Activated CD8-positive, alpha-beta memory T cell treated with anti-CD3 and anti-CD28 coated beads, Interleukin-2, amount 50 U/mL, for 1 hour (primary cell): Measurements from ENCODE around the gene ZC3H10.
"Not testable (repeated sequence)": the region's sequence is repeated elsewhere in the genome, so short reads cannot be mapped to it uniquely, and the experiment has no call there.

Source experiments
- DNase-seq: peaks from one replicate; pipeline ENCODE4 v3.0.0-alpha.2; 2020; ENCODE audit errors: extremely low read depth

Gene ZC3H10

GRCh38 chr12:56103066-56103711 lies 14.9 kb upstream of the ZC3H10 start:
- DNase-seq, result no peak

DNA sequence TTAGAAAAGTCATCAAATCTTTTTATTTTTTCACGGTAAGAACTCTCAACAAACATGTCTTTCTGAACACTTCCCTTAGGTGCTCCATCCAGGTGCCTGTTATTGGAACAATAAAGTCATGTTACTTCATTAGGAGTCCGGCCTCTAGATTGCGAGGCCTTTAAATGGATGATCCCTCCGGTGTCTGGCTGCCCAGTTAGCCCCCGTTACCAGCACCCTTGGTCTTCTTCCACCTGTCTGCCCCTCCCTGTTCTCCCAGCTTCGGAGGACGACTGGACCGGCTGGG lies 14.3 kb upstream of the ZC3H10 start:
- no peak for DNase-seq

GRCh38 chr12:56104109-56104814 lies 13.8 kb upstream of the ZC3H10 start, which contains the start of gene PA2G4:
TSS of gene PA2G4 (plus strand) at chr12:56104559. CDS start at chr12:56104738, 179 bp downstream.
- DNase-seq, result peak; percentile 85

GRCh38 chr12:56104815-56105608 lies 13.1 kb upstream of the ZC3H10 start:
- no peak for DNase-seq

DNA sequence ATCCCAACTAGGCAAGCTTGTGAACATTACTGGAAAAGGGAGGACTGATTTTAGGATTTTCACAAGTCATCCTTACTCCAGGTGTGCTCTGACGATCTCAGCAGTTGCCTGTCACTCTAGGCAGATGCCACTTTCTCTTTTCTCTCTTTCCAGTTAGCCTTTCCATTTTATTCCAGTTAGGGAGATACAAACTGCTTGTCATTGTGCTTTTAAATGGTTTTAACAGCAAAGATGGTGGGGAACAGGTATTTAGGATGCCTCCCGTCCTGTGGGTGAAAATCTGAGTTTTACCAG lies 12.5 kb upstream of the ZC3H10 start:
- DNase-seq, result no peak

- no peak for DNase-seq
Measured at GRCh38 chr12:56107242-56107641, 10.8 kb upstream of the ZC3H10 start.

DNA sequence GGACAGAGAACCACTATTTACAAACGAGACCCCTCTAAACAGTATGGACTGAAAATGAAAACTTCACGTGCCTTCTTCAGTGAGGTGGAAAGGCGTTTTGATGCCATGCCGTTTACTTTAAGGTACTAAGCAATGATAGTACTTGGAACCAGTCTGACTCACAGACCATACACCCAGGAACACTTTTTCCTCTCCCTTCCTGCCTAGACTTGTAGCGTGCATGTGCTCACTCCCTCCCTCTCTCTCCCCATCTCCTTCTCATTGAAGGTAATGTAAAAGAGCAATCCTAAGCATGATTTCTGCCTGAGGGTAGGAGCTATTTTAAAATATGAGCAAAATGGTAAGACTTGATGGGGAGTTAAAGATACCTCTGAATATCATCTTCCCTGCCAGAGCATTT lies 7.5 kb upstream of the ZC3H10 start:
- DNase-seq, result no peak

DNA sequence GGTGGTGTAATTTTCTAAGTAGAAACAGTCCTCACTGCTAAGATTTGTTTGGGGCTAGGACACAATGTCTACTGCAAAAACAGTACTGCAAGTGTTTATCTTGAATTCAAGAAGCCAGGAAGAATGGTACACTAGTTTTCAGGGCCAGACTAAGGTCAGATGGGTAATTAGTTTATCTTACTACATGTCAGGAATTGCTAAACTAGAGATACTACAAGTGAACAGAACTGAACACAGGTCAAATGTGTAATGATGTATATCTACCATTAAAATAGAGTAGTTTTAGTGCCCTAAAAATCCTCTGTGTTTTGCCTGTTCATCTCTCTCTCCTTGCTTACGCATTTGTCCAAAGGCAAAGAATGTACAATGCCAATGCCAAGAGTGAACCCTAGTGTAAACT lies 4.0 kb upstream of the ZC3H10 start:
- no peak for DNase-seq

DNA sequence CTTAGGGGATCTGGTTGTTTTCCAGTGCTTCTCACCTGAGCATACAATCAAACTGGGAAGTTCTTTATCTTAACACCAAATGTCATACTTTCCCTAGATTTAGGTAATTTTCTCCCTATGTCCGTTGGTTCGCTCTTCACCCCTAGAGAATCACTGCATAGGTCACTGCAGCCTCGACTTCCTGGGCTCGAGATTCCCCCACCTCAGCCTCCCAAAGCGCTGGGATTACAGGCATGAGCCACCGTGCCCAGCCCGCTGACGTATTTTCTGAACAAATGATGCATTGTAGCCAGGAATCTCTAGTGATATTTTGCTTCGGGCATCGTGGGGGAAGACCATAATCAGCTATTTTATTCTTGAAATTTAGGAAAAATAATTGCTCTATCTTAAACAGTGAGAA lies 2.7 kb upstream of the ZC3H10 start:
- no peak for DNase-seq

DNA sequence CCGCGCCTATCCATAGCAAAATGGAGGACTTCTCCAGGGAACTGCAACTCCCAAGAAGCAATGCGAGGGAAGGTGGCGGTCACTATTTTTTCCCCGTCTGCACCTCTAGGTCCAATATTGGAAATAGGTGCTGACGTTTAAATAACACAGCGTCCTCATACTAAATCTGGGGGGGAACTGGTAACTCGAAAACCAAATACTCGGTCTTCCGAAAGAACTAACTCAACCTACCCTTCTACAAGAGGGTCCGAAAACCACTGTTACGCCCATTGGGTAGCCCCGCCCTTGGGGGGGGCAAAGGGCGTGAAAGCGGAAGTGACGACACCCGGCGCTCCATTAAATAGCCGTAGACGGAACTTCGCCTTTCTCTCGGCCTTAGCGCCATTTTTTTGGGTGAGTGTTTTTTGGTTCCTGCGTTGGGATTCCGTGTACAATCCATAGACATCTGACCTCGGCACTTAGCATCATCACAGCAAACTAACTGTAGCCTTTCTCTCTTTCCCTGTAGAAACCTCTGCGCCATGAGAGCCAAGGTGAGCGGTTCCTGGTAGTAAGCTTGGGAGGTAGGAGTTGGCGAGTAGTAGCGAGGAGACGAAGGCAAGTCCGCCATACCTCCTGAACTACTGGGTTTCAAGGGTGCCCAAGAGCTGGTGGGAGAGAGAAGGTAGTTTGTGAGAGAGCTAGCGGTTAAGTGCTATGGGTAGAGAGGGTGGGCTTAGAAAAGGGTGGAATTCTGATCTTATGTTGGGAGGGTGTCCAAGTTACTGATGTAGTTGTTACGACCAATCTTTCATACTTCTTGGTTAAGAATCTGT lies 1.6 kb upstream of the ZC3H10 start, which contains the start of gene RPL41:
Gene RPL41, plus strand, starts transcription at position 367 of the 815 bp plus-strand sequence.
- peak; percentile 85 for DNase-seq

- DNase-seq, result not testable (repeated sequence)
Measured at GRCh38 chr12:56117082-56117706, 872 bp upstream of the ZC3H10 start.

GRCh38 chr12:56118688-56119357 lies 757 bp downstream of the ZC3H10 start:
- no peak for DNase-seq

DNA sequence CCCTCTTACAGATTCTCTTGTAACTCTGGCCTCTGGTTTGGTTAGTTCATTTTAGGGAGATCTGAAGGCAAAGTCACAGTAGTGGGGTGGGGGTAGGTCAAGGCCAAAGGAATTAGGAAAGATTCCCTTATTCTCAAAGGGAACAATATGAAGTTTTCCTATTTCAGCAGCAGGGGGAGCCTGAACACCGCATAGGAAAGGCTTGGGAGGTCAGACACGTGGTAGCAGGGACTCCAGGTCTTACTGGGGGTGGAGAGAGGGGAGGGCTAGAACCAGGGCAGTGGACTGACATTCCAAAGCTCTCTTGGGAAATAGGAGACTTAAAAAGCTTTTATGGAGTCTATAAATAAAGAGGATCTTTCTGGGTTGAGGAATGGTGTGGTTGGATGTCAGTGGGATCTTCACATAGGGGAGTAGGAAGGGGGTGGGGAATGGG lies 1.3 kb downstream of the ZC3H10 start:
- DNase-seq, result no peak

- DNase-seq, result no peak
Measured at GRCh38 chr12:56120158-56120846, 2.2 kb downstream of the ZC3H10 start.

DNA sequence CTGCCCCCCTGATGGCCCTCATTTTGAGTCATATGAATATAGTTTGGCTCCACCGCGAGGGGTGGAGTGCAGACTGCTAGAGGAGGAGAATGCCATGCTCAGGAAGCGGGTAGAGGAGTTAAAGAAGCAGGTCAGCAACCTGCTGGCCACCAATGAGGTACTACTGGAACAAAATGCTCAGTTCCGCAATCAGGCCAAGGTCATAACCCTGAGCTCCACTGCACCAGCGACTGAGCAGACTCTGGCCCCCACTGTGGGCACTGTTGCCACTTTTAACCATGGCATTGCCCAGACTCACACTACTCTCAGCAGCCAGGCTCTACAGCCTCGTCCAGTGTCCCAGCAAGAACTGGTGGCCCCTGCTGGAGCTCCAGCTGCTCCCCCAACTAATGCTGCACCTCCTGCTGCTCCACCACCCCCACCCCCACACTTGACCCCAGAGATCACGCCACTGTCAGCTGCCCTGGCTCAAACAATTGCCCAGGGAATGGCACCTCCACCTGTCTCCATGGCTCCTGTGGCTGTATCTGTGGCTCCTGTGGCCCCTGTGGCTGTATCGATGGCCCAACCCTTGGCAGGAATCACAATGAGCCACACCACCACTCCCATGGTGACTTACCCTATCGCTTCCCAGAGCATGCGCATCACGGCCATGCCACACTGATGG lies 3.3 kb downstream of the ZC3H10 start:
- no peak for DNase-seq

DNA sequence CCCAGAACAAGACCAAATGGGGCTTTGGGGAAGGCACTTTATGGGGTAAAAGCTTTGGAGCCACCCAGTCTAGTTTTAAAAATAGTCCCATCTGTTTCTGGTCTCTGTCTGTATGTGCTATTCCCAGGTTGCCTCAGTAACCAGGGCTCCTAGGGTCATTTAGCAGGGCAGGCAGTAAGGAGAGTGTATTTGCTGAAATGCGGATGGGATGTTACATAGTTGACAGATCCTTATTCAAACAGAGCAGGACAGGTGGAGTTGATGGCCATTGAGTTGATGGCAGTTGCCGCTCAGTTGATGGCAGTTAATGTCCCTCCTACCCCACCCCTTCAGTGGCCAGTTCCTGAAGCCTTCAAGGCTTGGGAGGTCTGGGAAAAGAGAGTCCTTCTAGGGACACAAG lies 4.6 kb downstream of the ZC3H10 start:
- no peak for DNase-seq

- no peak for DNase-seq
Measured at GRCh38 chr12:56124133-56124532, 6.1 kb downstream of the ZC3H10 start.

GRCh38 chr12:56126732-56127239 lies 8.7 kb downstream of the ZC3H10 start:
- DNase-seq, result no peak

DNA sequence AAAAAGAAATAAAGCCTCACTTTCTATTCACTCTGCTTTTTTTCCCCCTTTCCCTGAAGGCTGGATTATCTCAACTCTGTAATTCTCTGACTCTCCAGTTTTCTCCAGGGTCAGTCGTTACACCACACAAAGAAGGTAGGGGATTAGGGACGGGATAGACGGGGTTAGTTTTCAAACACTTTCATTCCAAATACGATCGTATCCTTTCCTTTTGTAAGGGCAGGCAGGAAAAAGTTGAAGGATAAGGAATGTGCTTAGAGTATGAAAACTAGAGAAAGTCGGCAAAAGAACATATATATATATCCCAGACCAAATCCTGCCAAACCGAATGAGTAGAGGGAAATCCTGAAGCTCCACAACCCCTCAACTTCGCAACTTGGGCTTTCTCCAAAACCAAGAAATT lies 9.4 kb downstream of the ZC3H10 start:
- no peak for DNase-seq
